AML-193 (cell line): ENCODE measurements around the gene PCGF6.
"Not testable (repeated sequence)": the region's sequence is repeated elsewhere in the genome, so short reads cannot be mapped to it uniquely, and the experiment has no call there.

Experiments
- DNase-seq, 2 experiments: peaks; one replicate each; lab custom pipeline; 2025; lab: John Stamatoyannopoulos, UW

The PCGF6 gene

GRCh38 chr10:103316087-103316486 is 34.9 kb downstream of the PCGF6 start:
- no peak for DNase-seq

- no peak for DNase-seq
Measured at GRCh38 chr10:103310197-103310596, 40.7 kb downstream of the PCGF6 start.

GRCh38 chr10:103307594-103307993 is 43.3 kb downstream of the PCGF6 start:
- DNase-seq, result no peak

GRCh38 chr10:103295374-103296015 is 55.4 kb downstream of the PCGF6 start:
- no peak for DNase-seq

GRCh38 chr10:103291588-103291987 is 59.4 kb downstream of the PCGF6 start:
- DNase-seq, result no peak

- DNase-seq, result no peak
Measured at GRCh38 chr10:103287992-103288391, 62.9 kb downstream of the PCGF6 start.

- DNase-seq, result peak in 1 of 2 experiments; percentile 4
Measured at GRCh38 chr10:103284170-103284569, 66.8 kb downstream of the PCGF6 start.

- DNase-seq, result peak in 1 of 2 experiments; percentile 12
Measured at GRCh38 chr10:103282961-103283360, 68.0 kb downstream of the PCGF6 start.

GRCh38 chr10:103281753-103282152 is 69.2 kb downstream of the PCGF6 start:
- no peak for DNase-seq

GRCh38 chr10:103280506-103280905 is 70.4 kb downstream of the PCGF6 start:
- no peak for DNase-seq

- no peak for DNase-seq
Measured at GRCh38 chr10:103280031-103280430, 70.9 kb downstream of the PCGF6 start.

- no peak for DNase-seq
Measured at GRCh38 chr10:103278862-103279298, 72.1 kb downstream of the PCGF6 start.

- no peak for DNase-seq
Measured at GRCh38 chr10:103278537-103278823, 72.5 kb downstream of the PCGF6 start.

- DNase-seq, result no peak
Measured at GRCh38 chr10:103277713-103278536, 73.0 kb downstream of the PCGF6 start.

- DNase-seq, result no peak
Measured at GRCh38 chr10:103276896-103277712, 73.8 kb downstream of the PCGF6 start, which contains the start of gene INA. Gene INA (plus strand): TSS chr10:103277138. CDS start chr10:103277212, 74 bp downstream.

GRCh38 chr10:103276251-103276895 is 74.6 kb downstream of the PCGF6 start:
- DNase-seq, result no peak

GRCh38 chr10:103273041-103273441 is 77.9 kb downstream of the PCGF6 start:
- no peak for DNase-seq

GRCh38 chr10:103265717-103266329 is 85.1 kb downstream of the PCGF6 start:
- DNase-seq, result peak; percentile 19 to 22

- DNase-seq, result no peak
Measured at GRCh38 chr10:103262229-103262628, 88.7 kb downstream of the PCGF6 start.

- no peak for DNase-seq
Measured at GRCh38 chr10:103259989-103260388, 91.0 kb downstream of the PCGF6 start.

GRCh38 chr10:103258928-103259327 is 92.0 kb downstream of the PCGF6 start:
- not testable (repeated sequence) for DNase-seq

- no peak for DNase-seq
Measured at GRCh38 chr10:103257812-103258211, 93.1 kb downstream of the PCGF6 start.
